Measurements from ENCODE around the gene GALNT2.

Gene GALNT2

DNA sequence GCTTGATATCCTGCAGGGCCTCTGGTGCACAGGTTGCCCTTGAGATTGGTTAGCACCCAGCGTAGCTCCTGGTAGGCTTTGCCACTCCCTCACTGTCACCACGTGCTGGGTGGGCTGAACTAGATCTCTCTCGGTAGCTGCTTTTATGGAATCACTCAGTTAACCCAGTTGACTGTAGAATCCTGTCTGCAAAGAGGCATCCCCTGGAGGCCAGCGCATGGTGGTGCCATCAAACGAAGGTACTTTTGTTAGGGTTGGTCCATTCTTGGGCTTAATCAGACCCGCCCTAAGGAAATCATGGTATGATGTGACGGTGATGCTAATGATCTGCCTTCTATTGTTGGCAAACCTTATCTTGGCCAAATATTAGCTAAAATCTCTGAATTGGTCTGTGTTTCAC is 153.4 kb downstream of the GALNT2 start:
- no peak for DNase-seq

DNA sequence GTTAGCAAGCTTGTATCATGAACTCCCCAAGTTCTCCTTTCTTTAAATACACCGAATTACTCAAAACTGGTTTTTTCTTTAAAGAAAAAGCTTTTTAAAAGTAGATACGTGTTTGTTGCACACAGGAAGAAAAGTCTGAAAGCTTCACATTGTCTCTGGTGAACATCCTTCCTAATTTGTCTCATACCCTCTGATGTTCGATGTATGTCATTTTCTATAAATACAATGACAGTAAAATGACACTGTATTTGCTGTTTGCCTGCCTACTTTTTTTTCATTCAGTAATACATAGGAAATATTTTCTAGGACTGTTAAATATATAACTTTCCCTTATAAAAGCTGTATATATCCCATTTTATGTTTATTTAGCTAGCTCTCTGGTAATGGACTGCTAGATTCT is 153.9 kb downstream of the GALNT2 start:
- no peak for DNase-seq

DNA sequence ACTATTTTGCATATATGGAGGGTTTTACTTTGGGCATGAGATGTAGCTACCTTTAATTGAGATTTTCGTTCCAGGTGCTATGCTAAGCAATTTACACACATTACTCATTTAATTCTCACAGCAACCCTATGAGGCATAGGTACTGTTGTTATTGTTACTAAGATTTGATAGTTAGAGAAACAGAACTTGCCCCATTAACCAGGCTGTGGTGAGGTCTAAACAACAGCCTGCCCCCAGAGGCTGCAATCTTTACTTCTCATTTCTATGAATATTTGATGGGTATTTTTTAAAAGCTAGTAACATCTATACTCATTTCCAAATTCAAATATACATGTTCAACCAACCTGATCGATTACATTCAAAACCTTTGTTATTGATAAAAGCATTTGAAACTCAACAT is 155.6 kb downstream of the GALNT2 start:
- no peak for DNase-seq

DNA sequence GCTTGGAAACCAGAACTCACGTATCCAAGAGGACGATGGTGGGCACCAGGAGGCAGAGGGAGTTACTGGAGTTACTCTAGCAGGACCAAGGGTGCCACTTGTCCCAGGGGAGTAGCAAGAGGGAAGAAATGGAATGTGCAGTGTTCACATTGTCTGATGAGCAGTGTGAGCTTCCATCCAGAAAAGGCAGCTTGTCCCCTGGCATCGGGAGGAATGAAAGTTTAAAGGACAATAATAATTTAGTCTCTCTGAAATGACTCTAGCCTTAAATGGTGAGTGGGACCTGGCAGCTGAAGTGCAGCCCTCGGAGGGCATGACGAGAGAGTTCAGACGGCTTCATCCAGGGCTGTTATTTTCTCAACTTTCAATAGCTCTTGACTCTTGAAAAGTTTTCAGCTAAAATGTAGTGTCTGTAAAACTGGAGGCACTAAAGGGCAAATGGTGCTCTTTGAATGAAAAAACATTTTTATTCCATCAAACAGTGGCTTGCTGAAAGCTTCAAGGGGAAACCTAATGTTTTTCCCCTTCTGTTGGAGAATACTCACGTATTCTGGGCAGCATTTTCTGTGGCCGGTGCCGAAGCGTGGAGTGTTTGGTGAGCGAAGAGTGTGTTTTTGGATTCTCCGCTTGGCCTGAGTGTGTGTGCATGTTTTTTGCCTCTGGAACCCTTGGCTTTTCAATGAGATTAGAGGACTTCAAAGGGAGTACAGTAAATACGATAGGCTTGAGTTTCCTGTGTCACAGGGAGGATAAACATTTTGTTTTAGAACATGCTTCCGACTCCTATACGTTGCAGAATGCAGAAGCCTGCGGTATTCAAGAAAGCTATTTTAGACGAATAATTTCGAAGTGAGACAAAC is 157.3 kb downstream of the GALNT2 start:
- DNase-seq = no peak

DNA sequence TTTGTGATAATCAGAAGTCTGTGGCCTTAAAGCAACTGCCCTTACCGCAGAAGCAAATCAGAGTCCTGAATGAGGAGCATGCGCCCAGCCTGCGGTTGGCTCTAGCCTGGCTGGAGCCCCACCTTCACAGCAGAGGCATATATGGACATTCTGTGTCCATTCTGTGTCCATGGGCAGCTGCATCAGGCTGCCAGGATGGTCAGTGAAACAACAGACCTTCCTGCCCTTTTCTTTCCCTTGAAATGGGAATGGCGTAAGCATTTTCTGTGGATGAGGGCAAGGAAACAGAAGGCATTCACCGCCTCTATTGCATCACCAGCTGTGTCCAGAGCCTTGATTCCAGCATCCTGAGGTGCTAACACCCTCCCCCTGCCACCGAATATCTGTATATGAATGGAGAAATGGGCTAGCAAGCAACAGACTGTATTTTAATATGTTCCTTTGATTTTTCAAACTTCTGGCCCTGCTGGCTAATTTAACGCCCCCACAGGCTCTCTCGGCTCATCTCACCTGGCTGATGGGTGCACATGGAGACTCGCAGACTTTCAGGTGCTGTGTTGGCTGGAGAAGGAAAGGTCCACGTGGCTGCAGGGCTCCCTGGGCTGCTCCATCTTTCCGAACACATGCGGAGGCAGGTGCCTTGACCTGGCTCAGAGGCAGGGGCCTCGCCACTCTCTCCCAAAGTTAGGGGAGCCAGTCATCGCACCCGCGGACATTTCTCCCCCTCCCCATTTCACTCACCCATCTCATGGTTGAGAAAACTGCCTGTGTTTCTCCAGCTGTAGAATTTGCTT is 159.2 kb downstream of the GALNT2 start:
- DNase-seq = no peak

DNA sequence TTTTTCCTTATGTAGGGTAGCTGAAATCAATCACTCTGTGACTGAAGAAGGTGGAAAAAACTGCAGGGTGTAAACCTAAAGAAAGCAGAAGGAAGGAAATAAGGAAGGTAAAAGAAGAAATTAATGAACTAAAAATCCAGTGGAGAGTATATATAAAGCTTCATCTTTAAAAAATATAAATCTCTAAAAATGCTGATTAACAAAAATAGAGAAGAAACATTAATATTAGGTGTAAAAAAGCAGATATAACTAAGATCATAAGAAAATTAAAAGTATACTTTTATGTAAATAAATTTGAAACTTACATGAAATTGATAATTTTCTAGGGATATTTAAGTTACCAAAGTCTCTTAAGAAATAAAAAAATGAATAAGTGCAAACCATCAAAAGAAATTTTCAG is 159.8 kb downstream of the GALNT2 start:
- DNase-seq = no peak

DNA sequence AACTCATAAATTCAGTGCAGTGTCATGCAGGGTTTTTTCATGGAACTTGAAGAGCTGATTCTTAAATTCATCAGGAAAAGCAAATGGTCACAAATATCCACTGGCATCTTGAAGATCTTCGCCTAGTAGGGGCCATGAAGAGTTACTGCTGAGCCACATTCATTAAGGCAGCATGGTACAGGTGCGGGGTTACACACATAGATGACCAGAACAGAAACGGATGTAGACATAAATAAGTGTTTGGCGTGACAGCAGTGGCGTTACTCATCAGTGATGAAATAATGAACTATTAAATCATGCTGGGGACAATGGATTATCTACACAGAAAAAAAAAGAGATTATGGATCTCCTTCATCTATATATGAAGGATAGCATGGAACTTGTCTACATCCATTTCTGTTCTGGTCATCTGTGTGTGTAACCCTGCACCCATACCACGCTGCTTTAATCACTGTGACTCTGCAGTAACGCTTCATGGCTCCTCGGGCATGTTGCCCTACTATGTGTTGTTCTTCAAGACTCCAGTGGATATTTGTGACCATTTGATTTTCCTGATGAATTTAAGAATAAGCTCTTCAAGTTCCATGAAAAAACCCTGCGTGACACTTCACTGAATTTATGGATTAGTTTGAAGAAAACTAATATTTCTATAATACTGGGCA is 161.3 kb downstream of the GALNT2 start:
- no peak for DNase-seq

DNA sequence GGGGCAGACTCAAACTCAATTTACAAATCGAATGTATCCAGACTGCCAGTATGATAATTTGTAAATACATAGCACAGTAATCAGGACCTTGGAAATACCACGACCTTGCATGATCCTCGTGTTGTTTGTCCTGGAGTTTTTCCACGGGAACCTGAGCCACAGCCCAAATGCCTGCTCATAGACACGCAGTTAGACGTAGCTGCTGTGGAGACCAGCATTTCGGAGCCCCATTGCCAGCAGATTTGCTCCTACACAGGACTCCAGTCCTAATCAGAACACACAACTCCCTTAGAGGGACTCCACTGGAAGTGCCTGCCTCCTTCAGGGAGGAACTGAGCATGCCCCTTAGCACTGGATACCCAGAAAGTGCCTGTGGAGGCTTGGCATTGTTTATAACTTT is 163.2 kb downstream of the GALNT2 start:
- DNase-seq = no peak

DNA sequence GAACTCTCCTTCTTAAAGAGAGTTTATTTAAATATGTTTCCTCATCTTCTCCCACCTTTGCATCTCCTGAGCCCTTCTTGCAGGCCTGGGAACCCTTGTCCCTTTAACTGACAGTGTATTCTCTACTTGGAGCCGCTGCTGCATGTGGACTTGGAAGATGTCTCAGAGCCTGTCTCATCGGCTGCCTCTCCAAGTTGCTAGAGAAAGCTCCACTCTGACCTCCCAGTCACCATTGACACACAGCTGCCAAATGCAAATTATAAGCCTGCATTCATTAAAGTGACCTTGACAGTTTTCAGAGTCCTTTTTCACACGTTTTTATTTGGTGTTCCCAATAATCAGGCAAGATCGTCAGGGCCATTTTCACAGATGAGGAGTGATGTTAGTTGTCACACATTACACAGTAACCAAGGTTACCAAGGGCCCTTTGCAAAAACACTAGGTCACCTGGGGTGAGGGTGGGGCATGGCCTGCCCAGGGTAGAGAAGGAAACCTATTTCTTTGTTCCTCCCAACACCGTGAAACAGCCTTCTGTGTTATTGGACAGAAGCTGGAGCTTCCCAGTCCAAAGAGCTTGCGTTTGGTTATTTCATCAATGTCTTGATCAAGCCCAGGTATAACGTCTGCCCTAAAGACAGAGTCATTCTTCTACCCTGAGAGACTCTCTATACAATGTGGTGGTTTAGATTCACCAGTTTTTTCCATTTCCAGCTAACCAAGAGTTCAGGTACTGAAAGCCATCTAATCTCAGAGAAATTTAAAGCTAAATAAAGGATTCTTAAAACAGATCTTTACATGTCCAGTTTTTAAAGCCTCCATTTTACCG is 164.1 kb downstream of the GALNT2 start:
- no peak for DNase-seq

DNA sequence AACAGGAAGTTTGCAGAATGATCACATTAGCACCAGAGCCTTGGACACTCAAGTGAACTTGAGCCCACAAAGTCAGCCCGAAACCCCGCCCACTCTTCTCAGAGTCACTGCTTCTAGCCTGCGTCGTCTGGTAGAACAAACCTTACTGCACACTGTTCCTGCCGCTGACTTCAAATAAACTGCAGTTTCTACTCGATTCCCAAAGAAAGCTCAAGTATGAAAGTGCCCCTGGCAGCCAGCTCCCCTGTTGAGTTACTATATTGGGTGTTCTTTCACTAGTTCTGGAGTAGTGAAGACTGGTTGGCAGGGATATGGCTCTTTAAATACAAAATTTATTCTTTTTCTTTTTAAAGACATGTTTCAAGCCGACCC is 164.7 kb downstream of the GALNT2 start:
- DNase-seq = peak in 1 of 2 experiments; percentile 37

DNA sequence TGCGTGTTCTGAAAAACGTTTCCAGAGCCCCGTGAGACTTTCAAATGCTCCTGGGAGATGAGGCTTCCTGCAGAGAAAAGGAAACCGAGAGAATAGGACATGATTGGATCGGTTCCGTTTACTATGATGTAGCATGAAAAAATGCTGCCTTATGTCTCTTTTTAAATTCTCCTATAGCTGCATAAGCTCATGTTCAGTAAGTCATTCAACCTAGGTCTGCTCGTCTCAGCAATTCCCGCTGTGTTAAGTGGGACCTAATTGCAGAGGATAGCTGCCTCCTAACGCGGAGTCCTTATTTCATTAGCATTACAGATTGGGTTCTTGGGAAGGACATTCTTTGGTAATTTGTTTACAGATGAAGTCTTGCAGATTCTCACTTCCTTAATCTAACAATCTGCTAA is 165.3 kb downstream of the GALNT2 start:
- DNase-seq = no peak

DNA sequence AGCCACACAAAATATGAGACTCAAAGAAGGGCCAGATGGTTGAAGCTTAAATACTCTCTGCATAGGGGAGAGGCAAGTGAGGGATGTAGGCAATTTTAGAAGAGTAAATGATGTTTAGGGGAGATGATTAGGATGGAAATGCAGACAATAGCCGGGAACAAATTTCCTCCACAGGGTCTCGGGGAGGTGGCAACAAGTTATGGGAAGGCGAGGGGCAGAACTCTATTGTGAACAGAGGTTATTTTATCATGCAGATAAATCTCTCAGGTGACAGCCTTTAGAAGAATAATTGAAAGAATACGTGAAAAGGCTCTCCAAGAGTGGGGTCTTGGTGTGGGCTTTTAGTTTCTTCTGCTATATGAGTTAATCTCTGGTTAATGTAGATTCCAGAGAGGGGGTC is 166.7 kb downstream of the GALNT2 start:
- no peak for DNase-seq

DNA sequence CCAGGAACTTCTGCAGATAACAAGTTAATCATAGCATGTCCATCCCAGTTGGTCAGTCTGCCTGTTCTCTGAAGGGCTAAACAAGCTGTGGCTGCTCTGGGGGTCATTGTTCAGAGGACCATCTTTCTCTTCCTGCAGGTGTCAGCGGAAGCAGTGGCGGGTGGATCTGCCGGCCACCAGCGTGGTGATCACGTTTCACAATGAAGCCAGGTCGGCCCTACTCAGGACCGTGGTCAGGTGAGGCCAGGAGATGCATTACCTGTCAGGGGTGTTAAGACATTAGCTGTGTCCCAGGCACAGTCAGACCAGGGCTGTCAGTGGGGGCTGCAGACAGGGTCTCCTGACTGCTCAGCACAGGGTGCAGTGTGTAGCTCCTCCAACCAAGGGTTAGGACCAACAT is 168.8 kb downstream of the GALNT2 start:
- DNase-seq = no peak

DNA sequence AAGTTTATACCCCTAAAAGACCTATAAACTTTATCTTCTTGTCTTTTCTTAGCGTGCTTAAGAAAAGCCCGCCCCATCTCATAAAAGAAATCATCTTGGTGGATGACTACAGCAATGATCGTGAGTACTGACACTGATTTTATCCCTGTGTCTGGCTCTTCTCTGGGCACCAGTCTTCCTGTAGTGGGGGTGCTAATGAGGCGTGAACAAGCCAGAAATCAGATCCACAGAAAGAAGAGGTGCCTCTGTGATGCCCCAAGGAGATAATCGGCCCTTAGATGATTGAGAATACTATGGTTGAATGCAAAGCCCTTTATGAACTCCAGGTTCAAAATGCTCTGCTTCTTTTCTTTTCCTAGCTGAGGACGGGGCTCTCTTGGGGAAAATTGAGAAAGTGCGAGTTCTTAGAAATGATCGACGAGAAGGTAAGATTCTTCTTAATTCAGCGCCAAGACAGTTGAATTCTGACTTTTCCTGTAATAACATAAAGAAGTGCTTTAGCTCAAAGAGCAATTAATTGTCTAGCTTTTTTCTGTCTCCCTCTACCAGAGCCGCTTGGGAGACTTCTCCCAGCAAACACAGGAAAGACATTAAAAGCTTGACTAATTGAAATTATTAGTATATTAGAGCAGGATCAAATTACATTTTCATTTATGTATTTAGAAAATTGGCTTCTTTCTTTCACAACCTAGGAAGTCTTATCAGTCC is 169.4 kb downstream of the GALNT2 start:
- no peak for DNase-seq

DNA sequence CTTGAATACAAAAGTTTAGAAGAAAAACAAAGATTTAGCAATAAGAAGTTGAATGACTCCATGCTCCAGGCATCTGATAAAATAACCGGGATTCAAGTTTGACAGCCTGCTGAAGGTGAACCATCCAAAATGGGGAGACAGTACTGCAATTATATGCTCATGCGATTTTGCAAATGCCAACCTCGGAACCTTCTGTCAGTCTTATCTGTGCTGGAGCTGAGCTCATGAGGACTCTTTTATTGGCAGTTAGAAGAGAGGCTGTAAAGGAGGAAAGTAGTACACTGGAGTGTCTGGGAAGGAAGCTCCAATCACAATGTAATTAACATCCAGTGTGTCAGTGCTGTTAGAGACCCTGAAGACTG is 170.0 kb downstream of the GALNT2 start:
- no peak for DNase-seq

DNA sequence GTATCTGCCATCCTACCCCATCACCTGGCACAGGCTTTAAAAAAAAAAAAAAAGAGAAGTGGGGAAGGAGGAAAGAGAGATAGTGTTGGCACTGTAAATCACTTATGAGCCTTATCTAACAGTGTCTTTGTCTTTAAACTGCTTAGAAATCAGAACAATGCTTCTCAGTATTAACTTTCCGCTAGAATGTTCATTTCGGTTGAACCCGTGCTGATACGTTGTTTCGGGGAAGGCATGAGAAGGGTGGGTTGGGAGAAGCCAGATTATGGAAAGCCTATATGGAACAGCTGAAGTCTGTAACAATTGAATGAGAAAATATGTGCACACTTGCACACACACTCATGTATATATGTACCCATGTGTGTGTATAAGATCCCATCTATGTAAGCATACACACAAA is 170.8 kb downstream of the GALNT2 start:
- no peak for DNase-seq

DNA sequence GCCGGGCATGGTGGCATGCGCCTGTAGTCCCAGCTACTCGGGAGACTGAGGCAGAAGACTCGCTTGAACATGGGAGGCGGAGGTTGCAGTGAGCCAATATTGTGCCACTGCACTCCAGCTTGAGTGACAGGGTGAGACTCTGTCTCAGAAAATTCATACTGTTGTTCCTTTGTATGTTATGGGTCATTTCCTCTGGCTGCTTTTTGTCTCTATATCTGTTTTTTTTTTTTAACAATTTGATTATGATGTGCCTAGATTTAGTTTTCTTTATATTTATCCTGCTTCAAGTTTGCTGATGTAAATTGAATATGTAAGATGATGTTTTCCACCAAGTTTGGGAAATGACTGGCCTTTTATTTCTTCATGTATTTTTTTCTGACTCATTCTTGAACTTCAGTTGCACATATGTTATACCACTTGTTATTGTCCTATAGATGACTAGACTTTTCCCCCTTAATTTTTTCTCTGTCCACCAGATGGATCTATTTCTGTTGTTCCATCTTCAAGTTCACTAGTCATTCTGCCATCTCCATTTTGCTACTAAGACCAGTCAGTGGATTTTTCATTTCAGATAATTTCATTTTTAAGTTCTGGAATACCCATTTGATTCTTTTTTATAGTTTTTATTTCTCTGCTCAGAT is 173.5 kb downstream of the GALNT2 start:
- DNase-seq = no peak

DNA sequence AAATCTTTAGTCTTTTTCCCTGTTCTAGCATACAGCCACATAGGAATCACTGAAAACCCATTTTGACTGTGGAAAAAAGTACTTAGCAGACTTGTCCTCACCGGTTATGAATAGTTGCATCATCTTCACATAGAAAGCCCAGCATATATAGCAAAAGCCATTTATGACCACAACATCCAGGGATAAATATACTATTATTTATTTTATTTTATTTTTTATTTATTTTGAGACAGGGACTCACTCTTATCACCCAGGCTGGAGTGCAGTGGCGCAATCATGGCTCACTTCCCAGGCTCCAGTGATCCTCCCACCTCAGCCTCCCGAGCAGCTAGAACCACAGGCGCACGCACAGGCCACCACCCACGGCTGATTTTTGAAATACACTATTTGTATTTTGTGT is 175.3 kb downstream of the GALNT2 start:
- DNase-seq = no peak

DNA sequence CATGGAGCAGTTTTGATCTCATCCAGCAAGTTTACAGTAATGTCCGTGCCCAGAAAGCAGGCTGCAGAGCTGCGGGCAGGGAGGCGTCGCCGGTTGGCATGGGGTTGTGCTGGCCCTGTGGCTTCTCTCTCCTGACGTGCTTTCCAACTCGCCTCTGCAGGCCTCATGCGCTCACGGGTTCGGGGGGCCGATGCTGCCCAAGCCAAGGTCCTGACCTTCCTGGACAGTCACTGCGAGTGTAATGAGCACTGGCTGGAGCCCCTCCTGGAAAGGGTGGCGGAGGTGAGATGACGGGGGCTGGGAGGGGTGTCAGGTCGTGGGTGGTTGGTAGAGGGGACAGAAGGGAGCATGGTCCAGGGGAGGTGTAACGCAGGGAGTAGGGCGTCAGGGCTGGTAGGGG is 176.1 kb downstream of the GALNT2 start:
- DNase-seq = no peak

DNA sequence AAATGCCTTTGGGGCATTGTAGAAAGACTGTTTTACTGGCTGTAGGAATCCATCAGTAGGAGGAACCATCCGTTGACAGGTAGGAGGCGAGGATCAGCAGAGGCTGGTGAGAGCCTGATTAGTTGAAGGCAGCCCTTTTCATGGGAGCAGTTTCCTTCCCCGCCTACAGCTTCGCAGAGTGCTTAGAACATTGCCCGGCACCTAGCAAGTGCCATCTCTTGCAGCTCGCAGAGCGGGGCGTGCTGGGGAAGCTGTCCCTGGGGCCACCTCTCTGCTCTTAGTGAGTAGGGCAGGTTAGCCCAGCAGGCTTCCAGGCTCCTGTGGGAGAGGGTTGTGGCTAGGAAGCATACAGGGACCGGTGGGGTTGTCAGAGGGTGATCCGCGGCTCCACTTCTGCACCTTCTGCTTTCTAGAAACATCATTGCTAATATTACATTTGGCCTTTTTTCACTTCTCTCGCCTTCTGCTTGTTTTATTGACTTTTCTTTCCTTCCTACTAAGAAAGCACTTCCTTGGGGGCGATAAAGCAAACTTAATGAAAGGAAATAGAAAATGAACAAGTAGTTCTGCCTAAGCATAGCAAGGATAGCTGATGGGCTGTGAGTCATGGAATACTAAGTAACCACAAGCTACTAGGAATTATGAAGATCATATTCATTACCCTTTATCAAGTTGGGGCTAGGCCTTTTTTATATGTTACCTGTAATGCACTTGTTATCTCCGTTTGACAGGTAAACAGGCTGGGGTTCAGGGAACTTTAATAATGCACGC is 176.7 kb downstream of the GALNT2 start:
- no peak for DNase-seq

DNA sequence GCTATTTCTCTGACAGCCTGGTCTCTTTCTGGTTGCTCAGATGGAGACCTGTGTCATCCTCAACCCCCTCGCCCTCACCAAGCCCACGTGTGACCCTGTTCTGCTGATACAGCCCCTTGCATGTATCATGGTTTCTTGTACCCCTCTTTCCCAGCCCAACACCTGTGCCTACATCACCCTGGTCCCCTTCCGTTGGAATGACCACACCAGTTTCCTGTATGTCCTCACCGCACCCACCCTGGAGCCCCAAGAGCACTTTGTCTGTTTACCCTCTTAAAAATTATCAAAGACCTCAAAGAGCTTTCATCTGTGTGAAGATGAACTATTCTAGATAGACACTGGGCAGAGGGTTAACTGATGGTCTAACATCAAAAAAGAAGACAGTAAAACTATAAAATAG is 179.5 kb downstream of the GALNT2 start:
- no peak for DNase-seq
